ENCODE data around the gene FUBP3.

FUBP3 gene

GRCh38 chr9:130578865-130579737 lies at the start of gene FUBP3:
TSS of gene FUBP3 (plus strand) at chr9:130579577. CDS start at chr9:130579681, 104 bp downstream.
- in situ Hi-C loops (cut with MboI; ENCODE audit: low sequenced_read_pairs): no loop called here

GRCh38 chr9:130530938-130531337 lies 48.4 kb upstream of the FUBP3 start:
- in situ Hi-C loops (cut with MboI; ENCODE audit: low sequenced_read_pairs): no loop called here

GRCh38 chr9:130531670-130532069 lies 47.7 kb upstream of the FUBP3 start:
- in situ Hi-C loops (cut with MboI; ENCODE audit: low sequenced_read_pairs): no loop called here

- in situ Hi-C loops (cut with MboI; ENCODE audit: low sequenced_read_pairs): no loop called here
These were observed 46.8 kb upstream of the FUBP3 start for GRCh38 chr9:130532426-130533080.

GRCh38 chr9:130535818-130536521 lies 43.4 kb upstream of the FUBP3 start:
- in situ Hi-C loops (cut with MboI; ENCODE audit: low sequenced_read_pairs): no loop called here

GRCh38 chr9:130536701-130537107 lies 42.7 kb upstream of the FUBP3 start:
- in situ Hi-C loops (cut with MboI; ENCODE audit: low sequenced_read_pairs): no loop called here

- in situ Hi-C loops (cut with MboI; ENCODE audit: low sequenced_read_pairs): no loop called here
These were observed 41.9 kb upstream of the FUBP3 start for GRCh38 chr9:130537346-130538050.

GRCh38 chr9:130539420-130540223 lies 39.8 kb upstream of the FUBP3 start:
- in situ Hi-C loops (cut with MboI; ENCODE audit: low sequenced_read_pairs): no loop called here

GRCh38 chr9:130541533-130541932 lies 37.8 kb upstream of the FUBP3 start:
- in situ Hi-C loops (cut with MboI; ENCODE audit: low sequenced_read_pairs): no loop called here

GRCh38 chr9:130542038-130542437 lies 37.3 kb upstream of the FUBP3 start:
- in situ Hi-C loops (cut with MboI; ENCODE audit: low sequenced_read_pairs): no loop called here

GRCh38 chr9:130542457-130543228 lies 36.7 kb upstream of the FUBP3 start:
- in situ Hi-C loops (cut with MboI; ENCODE audit: low sequenced_read_pairs): no loop called here

GRCh38 chr9:130543368-130543767 lies 36.0 kb upstream of the FUBP3 start:
- in situ Hi-C loops (cut with MboI; ENCODE audit: low sequenced_read_pairs): no loop called here

GRCh38 chr9:130543859-130544258 lies 35.5 kb upstream of the FUBP3 start:
- in situ Hi-C loops (cut with MboI; ENCODE audit: low sequenced_read_pairs): no loop called here

- in situ Hi-C loops (cut with MboI; ENCODE audit: low sequenced_read_pairs): no loop called here
These were observed 35.0 kb upstream of the FUBP3 start for GRCh38 chr9:130544364-130544763.

GRCh38 chr9:130548103-130548502 lies 31.3 kb upstream of the FUBP3 start:
- in situ Hi-C loops (cut with MboI; ENCODE audit: low sequenced_read_pairs): no loop called here

GRCh38 chr9:130549093-130549735 lies 30.2 kb upstream of the FUBP3 start:
- in situ Hi-C loops (cut with MboI; ENCODE audit: low sequenced_read_pairs): no loop called here

GRCh38 chr9:130554606-130555005 lies 24.8 kb upstream of the FUBP3 start:
- in situ Hi-C loops (cut with MboI; ENCODE audit: low sequenced_read_pairs): no loop called here

GRCh38 chr9:130555061-130555460 lies 24.3 kb upstream of the FUBP3 start:
- in situ Hi-C loops (cut with MboI; ENCODE audit: low sequenced_read_pairs): no loop called here

GRCh38 chr9:130555968-130556367 lies 23.4 kb upstream of the FUBP3 start:
- in situ Hi-C loops (cut with MboI; ENCODE audit: low sequenced_read_pairs): no loop called here

All from HL-60/S4 treated with retinoic acid at 250 ng/mL for 4 days and 3 days (cell line).